ENCODE measurements around the gene SPDYE2B.
"Not testable (repeated sequence)": the region's sequence is repeated elsewhere in the genome, so short reads cannot be mapped to it uniquely, and the experiment has no call there.

SPDYE2B gene

DNA sequence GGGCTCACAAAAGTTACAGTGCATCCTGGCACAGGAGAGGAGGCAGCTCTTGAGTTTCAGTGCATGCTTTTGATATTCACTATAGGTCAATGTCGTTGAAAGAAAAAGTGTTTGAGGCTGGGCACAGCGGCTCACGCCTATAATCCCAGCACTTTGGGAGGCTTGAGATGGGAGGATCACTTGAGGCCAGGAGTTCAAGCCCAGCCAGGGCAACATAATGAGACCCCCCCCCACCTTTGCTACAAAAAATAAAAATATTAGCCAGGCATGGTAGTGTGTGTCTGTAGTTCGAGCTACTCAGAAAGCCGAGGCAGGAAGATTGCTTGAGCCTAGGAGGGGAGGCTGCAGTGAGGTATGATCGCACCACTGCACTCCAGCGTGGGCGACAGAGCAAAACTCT is 32.0 kb upstream of the SPDYE2B start:
- not testable (repeated sequence) for H3K27me3 ChIP-seq (replicated peaks; ENCODE audit: control insufficient read depth, insufficient read depth, low read length); H3K4me3 ChIP-seq (replicated peaks; ENCODE audit: low read depth, low read length); DNase-seq (ENCODE audit: extremely low read depth, insufficient read length); H3K36me3 ChIP-seq (ENCODE audit: control insufficient read depth, insufficient read depth, low read length)

DNA sequence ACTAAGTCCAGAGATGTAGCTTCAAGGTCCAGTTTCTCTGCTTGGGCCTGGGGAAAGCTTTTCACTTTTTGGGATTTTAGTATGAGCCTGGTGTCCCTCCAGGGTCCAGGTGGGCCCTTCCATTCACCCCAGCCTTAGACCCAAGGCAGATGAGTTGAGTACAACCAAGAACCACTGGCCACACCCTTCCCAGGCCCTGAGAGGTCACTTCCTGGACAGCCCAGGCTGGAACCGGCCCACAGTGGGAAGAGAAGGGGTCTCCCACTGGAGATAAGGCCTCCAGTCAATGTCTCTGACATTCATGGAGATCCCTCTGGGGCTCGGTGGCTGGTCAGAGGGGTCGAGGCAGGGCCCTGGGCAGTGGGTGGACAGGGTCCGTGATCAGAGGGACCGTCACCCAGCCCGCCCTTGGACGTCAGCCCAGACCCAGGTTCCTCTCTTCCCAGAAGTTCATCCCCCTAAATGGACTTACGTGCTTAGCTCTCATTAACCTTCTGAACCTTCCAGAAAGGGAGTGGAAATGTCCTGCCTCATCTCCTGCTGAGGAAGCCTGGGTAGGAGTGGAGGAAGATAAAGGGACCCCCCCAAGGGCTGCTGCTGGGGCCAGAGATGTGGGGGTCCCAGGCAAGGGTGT is 22.7 kb upstream of the SPDYE2B start:
- H3K36me3 ChIP-seq (ENCODE audit: control insufficient read depth, insufficient read depth, low read length); DNase-seq (ENCODE audit: extremely low read depth, insufficient read length); H3K27me3 ChIP-seq (replicated peaks; ENCODE audit: control insufficient read depth, insufficient read depth, low read length); H3K4me3 ChIP-seq (replicated peaks; ENCODE audit: low read depth, low read length): not testable (repeated sequence)

DNA sequence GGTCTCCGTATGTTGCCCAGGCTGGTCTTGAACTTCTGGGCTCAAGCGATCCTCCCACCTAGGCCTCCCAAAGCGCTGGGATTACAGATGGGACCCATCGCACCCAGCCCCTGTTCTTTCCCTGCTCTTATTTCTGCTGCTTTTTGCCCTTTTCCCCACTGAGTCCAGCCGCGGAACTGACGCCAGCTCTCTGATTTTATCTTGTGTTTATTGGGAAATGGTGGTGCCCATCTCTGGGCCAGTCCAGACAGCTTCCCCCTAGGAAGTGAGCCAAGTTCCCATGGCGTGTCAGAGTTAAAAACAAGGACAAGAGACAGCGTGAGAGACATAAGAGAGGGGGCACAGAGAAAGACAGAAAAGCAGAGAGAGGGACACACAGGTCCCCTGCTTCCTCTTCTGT is 19.5 kb upstream of the SPDYE2B start:
- H3K4me3 ChIP-seq (replicated peaks; ENCODE audit: low read depth, low read length); H3K36me3 ChIP-seq (ENCODE audit: control insufficient read depth, insufficient read depth, low read length): not testable (repeated sequence)

DNA sequence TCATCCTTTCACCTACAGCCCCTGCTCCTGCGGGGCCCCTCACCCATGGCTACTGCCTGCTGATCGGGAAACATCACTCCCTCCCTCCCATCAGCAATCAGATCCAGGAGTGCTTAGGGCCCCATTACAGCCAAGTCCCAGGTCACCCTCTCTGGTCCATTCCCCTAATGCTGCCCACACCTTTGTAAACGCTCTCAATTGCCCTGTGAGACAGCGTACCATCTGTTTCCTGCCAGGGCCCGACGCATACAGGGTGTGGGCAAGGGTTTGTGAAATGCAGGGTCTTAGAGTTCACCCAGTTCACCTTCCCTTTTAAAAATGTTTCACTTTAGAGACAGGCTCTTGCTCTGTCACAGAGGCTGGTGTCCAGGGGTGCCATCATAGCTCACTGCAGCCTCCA is 15.8 kb upstream of the SPDYE2B start:
- H3K36me3 ChIP-seq (ENCODE audit: control insufficient read depth, insufficient read depth, low read length); H3K27me3 ChIP-seq (replicated peaks; ENCODE audit: control insufficient read depth, insufficient read depth, low read length); DNase-seq (ENCODE audit: extremely low read depth, insufficient read length); H3K4me3 ChIP-seq (replicated peaks; ENCODE audit: low read depth, low read length): not testable (repeated sequence)

More for the DNA sequence above, 19.5 kb upstream of the SPDYE2B start:
- not testable (repeated sequence) for H3K27me3 ChIP-seq (replicated peaks; ENCODE audit: control insufficient read depth, insufficient read depth, low read length); DNase-seq (ENCODE audit: extremely low read depth, insufficient read length)

DNA sequence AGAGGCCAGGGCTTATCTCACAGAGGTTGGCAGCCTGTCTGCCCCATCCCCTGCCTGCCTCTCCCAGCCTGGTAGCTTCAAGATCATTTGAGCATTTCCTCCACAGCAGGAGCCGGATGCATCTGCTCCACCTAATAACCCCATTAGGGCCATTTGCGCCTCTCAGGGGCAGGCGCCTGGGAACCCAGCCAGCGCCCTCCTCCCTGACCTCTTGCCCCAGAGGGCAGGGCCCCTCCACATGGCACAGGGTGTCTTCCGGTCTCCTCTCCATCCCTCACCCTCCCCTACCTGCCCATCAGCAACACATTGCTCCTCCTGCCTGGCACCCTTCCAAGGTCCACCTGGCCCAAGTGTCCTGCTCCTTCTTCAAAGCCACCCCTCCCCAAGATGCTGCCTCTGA is 14.8 kb upstream of the SPDYE2B start:
- not testable (repeated sequence) for DNase-seq (ENCODE audit: extremely low read depth, insufficient read length); H3K27me3 ChIP-seq (replicated peaks; ENCODE audit: control insufficient read depth, insufficient read depth, low read length); H3K4me3 ChIP-seq (replicated peaks; ENCODE audit: low read depth, low read length); H3K36me3 ChIP-seq (ENCODE audit: control insufficient read depth, insufficient read depth, low read length)

DNA sequence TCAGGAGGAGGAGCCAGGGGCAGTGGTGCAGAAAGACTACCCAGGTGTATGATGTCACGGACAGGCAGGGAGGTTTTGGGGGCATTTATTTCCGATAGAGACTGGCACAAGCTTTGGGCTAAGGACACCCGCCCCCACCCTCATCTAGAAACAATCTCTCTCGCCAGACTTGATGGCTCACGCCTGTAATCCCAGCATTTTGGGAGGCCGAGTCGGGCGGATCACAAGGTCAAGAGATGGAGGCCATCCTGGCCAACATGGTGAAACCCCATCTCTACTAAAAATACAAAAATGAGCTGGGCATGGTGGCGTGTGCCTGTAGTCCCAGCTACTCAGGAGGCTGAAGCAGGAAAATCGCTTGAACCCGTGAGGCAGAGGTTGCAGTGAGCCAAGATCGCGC is 13.2 kb upstream of the SPDYE2B start:
- DNase-seq (ENCODE audit: extremely low read depth, insufficient read length); H3K36me3 ChIP-seq (ENCODE audit: control insufficient read depth, insufficient read depth, low read length); H3K27me3 ChIP-seq (replicated peaks; ENCODE audit: control insufficient read depth, insufficient read depth, low read length); H3K4me3 ChIP-seq (replicated peaks; ENCODE audit: low read depth, low read length): not testable (repeated sequence)

DNA sequence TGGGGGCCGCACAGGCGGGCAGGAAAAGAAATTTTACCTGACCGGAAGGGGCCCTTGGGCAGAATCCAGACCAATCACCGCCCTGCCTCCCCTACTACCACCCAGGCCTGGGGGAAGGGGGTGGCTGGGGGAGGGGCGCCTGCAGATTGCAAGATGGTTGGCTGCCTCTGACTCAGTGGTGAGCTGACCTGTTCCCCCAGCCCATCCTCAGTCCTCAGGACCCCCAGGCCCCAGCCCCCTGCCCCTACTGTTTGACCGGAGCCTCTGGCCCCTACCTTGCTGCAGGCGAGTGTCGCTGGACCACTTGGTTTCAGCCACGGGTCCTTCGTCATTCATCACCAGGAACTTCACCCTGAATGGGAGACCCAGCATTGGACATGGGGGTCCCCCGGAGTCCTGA is 11.3 kb upstream of the SPDYE2B start:
- DNase-seq (ENCODE audit: extremely low read depth, insufficient read length); H3K4me3 ChIP-seq (replicated peaks; ENCODE audit: low read depth, low read length); H3K27me3 ChIP-seq (replicated peaks; ENCODE audit: control insufficient read depth, insufficient read depth, low read length); H3K36me3 ChIP-seq (ENCODE audit: control insufficient read depth, insufficient read depth, low read length): not testable (repeated sequence)

DNA sequence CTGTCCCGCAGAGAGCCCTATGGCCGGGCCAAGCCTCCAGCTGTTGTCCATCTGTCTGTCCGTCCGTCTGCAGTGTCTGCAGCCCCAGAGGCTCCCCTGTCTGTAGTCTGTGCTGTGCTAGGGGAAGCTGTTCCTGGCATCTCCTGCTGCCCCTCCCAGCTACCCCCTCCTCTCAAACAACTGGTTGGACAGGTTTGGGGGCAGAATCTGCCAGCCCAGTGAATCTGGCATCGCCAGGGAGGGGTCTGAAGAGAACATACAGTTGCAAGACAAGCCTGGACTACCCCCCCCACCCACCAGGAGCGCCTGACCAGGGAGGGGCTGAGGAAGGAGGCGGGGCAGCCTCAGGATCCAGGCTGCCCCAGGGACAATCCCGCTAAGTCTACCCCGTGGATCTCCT is 7.4 kb upstream of the SPDYE2B start, which contains the start of gene UPK3BL1:
Gene UPK3BL1 (minus strand): TSS at position 101 of the 400 bp plus-strand sequence. CDS start 50 bp downstream, at position 51.
- H3K27me3 ChIP-seq (replicated peaks; ENCODE audit: control insufficient read depth, insufficient read depth, low read length); H3K4me3 ChIP-seq (replicated peaks; ENCODE audit: low read depth, low read length); H3K36me3 ChIP-seq (ENCODE audit: control insufficient read depth, insufficient read depth, low read length); DNase-seq (ENCODE audit: extremely low read depth, insufficient read length): not testable (repeated sequence)

DNA sequence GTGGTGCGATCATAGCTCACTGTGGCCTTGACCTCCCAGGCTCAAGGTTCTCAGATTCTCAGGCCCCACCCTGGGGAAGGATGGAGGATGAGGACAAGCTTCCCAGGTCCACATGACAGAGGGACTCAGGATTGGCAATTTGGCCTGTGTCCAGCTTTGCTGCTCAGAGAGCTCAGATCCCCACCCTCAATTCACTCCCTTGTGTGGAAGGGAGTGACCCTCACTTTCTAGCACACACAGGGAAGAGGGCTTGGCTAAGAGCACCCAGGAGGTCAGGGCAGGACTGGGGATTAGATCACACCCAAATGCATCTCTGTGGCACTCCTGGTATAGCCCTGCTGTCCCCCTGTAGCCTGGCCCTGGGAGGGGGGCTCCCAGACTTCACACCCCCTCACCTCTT is 6.7 kb upstream of the SPDYE2B start:
- DNase-seq (ENCODE audit: extremely low read depth, insufficient read length); H3K36me3 ChIP-seq (ENCODE audit: control insufficient read depth, insufficient read depth, low read length); H3K27me3 ChIP-seq (replicated peaks; ENCODE audit: control insufficient read depth, insufficient read depth, low read length); H3K4me3 ChIP-seq (replicated peaks; ENCODE audit: low read depth, low read length): not testable (repeated sequence)

DNA sequence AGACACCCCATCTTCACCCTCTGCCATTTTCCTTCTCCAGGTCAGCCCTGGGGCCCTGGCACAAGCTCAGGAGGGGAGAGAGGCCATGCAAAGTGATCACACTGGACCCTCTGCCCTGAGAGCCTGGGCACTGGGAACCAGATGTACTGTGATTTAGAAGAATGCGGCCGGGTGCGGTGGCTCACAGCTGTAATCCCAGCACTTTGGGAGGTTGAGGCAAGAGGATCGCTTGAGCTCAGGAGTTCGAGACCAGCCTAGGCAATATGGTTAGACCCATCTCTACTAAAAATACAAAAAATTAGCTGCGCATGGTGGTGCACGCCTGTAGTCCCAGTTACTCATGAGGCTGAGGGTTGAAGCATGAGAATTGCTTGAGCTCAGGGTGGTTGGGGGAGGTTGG is 2.3 kb upstream of the SPDYE2B start:
- DNase-seq (ENCODE audit: extremely low read depth, insufficient read length); H3K4me3 ChIP-seq (replicated peaks; ENCODE audit: low read depth, low read length); H3K36me3 ChIP-seq (ENCODE audit: control insufficient read depth, insufficient read depth, low read length); H3K27me3 ChIP-seq (replicated peaks; ENCODE audit: control insufficient read depth, insufficient read depth, low read length): not testable (repeated sequence)

DNA sequence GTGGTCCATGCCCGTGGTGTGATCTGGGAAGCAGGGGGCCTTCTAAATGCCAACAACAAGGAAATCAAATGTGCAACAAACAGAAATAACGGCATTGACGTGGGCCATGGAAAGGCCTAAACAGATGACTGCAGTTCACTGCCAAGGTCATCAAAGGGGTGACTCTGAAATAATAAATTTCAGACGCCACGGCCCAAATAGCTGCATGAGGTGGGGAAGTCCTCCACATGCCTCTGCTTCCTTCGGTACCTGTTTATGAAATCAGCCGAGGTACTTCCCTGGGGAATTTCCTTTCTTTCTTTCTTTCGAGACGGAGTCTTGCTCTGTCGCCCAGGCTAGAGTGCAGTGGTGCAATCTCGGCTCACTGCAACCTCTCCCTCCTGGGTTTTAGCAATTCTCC is 14.6 kb downstream of the SPDYE2B start:
- H3K27me3 ChIP-seq (replicated peaks; ENCODE audit: control insufficient read depth, insufficient read depth, low read length); H3K4me3 ChIP-seq (replicated peaks; ENCODE audit: low read depth, low read length); H3K36me3 ChIP-seq (ENCODE audit: control insufficient read depth, insufficient read depth, low read length); DNase-seq (ENCODE audit: extremely low read depth, insufficient read length): not testable (repeated sequence)

DNA sequence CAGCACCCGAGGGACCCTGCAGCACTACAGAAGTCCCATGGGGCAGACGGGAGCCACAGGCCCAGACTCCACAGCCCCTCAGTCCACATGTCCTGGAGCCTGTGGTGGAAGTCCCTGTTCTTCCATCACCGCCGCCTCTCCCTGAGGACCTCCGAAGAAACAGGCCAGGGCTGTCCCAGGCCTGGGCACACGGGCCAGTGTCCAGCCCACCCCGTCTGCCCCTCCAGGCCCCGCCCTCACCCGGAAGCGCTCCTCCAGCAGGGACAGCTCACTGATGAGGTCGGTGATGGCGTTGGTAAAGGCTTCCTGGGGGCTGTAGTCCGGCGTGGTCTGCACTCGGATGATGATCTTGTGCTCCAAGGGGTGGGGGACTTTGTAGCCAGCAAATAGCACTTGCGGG is 16.7 kb downstream of the SPDYE2B start:
- not testable (repeated sequence) for DNase-seq (ENCODE audit: extremely low read depth, insufficient read length); H3K27me3 ChIP-seq (replicated peaks; ENCODE audit: control insufficient read depth, insufficient read depth, low read length); H3K4me3 ChIP-seq (replicated peaks; ENCODE audit: low read depth, low read length); H3K36me3 ChIP-seq (ENCODE audit: control insufficient read depth, insufficient read depth, low read length)

DNA sequence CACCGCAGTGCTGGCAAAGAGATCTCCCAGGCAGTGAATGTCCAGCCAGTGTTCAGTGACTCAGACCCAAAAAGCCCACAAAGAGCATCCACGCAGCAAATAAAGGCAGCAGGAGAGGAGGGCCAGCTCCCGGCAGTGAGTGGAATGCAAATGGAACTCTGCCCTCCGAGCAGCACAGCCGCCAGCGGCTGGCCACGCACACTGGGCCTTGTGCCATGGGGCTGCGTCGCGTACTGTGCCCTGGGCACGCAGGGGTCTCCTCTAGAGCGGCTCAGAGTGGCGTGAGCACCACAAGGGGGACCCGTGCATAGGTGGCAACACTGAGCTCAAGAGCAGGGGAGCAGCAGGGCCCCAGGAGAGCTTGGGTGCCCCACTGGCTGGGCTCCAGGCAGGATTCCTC is 17.4 kb downstream of the SPDYE2B start:
- H3K4me3 ChIP-seq (replicated peaks; ENCODE audit: low read depth, low read length); DNase-seq (ENCODE audit: extremely low read depth, insufficient read length); H3K27me3 ChIP-seq (replicated peaks; ENCODE audit: control insufficient read depth, insufficient read depth, low read length); H3K36me3 ChIP-seq (ENCODE audit: control insufficient read depth, insufficient read depth, low read length): not testable (repeated sequence)

All from GM06990 (cell line).